ENCODE measurements around the gene NRXN3.

Gene NRXN3

DNA sequence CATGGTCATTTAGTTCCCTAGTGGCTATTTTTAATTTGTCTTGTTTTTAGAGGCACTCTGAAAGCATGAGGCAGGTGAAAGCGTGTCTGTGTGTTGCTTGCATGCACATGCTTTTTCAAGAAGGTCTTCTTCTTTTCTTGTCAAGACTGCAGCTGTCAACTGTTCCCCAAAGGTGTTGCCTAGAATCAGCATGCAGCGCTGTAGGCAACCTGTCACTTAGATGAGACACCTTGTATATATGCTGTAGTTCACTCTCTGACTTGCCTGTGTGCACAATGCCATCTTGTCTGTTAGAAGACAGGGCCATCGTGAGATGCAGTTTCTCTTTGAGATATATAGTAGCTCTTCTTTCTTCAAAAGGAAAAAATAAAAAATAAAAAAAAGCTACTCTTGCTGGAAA lies 1155.4 kb downstream of the NRXN3 start:
- DNase-seq, result no peak

DNA sequence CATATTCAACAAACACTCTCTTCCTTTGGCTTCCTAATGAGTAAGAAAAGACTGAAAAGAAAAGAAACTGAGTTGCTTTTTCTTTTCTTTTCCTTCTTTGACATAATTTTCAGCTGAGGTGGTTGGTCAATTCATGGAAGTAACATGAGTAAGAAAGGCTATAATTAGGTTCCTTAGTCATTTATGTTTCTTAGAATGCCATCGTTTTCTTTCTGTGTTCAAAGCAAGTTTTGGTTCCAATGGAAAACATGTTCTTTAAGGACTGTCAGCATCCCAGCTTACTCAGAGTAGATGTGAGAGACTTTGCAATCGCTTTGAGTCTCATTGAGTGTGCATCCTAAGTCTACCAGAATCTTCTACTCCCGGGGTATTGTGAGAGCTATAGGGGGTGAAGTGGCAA lies 1158.7 kb downstream of the NRXN3 start:
- no peak for DNase-seq

- no peak for DNase-seq
These were observed 1161.7 kb downstream of the NRXN3 start for GRCh38 chr14:79331830-79332229.

DNA sequence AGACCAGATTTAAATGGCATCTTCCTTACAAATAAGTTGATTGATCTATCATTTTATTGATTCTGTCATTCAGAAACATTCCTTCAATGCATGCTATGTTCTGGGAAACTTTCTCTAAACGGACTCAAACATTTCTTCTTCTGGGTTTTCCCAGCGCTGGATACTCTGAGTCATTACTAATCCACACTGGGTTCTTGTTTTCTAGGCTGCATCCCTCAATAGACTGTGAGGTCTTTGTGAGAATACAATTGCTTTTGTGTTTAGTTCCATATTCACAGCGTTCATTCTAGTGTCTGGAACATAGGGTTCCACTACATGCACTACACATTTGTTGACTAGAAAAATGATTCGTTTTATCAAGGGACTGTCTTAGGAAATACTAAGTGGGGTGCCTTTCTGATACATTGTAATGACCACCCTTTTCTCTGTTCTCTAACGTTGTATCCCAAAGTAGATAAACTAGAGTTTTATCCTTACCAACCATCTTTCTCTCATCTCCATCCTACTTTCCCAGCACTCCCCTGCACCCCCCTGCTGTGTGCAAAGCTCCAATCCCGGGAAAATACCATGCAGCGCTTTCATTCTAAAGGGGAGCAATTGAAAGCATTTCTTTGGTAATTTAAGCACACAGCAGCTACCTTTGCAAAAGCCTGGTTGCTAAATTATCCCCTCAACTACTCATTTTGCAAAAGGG lies 1162.5 kb downstream of the NRXN3 start:
- no peak for DNase-seq

DNA sequence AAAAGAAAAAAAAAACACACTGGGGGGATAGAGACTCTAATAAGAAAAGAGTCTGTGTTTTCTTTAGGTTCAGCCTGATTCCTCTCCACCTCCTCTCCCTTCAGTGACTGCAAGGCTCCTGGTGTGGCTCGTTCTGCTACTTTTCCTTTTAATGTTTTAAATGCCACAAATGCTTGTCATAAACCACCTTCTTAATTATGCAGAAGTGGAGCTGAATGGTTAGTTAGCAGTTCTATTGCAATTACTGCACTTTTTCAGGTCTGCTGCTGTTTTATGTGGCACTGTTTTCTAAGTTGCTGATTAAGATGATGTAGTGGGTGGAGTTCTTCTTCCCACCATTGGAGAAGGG lies 1163.0 kb downstream of the NRXN3 start:
- DNase-seq, result no peak

GRCh38 chr14:79334272-79334671 lies 1164.1 kb downstream of the NRXN3 start:
- no peak for DNase-seq

- no peak for DNase-seq
These were observed 1167.6 kb downstream of the NRXN3 start for GRCh38 chr14:79337761-79338160.

DNA sequence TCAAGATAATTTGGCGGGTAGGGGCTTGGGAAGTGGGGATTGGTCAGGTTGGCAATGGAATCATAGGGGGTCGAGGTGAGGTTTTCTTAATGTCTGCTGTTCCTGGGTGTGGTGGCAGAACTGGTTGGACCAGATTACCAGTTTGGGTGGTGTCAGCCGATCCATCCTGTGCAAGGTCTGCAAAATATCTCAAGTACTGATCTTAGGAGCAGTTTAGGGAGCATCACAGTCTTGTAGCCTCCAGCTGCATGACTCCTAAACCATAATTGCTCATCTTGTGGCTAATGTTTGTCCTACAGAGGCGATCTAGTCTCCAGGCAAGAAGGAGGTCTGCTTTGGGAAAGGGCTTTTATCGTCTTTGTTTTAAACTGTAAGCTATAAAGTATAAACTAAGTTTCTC lies 1172.8 kb downstream of the NRXN3 start:
- DNase-seq, result no peak

DNA sequence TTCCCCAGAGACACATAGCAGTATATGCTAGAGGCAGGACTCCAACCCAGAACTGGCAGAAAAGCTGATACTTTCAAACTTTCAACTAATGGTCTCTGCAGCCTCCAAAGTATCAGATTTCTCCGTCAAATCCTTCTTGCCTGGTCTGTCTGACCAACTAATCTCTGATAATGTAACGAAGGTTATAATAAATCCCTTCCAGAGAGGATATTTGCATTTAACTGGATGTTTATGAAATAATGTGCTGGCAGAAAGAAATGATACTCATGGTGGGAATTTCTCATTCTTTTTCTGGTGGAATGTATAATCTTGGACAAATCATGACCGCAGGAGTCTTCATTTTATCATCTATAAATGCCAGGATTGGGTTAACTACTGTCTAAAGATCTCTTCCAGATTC lies 1180.8 kb downstream of the NRXN3 start:
- DNase-seq, result no peak

DNA sequence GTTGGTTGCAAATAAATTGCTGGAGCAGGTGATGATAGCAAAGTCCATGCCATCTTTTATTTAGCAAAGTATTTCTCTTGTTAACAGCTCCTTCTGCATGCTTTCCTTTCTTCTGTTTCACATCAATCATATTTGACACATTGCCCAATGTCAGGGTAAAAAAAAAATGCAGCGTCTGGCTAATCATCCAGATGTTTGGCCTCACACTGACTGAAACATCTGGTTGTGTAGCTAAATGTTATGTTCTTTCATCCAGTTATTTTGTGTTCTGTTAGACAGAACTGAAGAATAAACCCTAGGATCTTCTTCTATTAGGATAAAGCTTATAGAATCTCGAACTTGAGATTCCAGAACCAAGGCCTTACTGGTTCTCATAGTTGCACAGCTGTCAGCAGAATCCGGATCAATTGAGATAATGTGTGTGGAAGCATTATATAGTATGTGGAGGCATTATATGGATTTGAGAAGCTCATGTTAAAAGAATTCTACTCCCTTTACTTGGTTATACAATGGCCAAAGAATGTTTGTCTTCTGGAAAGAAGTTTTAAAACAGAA lies 1182.0 kb downstream of the NRXN3 start:
- DNase-seq, result no peak

- no peak for DNase-seq
These were observed 1184.2 kb downstream of the NRXN3 start for GRCh38 chr14:79354336-79354735.

DNA sequence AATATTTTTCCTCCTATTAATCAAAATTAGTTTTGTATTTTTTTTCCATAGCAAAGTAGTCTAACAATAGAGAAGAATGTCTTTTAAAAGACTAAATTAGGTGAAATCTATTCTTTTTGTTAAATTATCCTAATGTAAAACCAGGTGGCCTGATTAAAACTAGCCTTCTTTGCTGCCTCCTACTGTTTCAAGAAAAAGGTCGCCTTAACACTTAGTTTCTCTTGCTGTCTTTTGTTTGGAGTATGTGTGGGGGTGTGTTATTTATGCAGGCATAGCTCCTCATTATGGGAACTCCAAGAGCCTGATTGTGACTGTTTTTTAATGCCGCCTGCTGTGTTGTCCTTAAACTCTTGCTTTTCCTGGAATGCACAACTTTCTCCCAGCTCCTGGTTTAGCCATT lies 1185.9 kb downstream of the NRXN3 start:
- no peak for DNase-seq

DNA sequence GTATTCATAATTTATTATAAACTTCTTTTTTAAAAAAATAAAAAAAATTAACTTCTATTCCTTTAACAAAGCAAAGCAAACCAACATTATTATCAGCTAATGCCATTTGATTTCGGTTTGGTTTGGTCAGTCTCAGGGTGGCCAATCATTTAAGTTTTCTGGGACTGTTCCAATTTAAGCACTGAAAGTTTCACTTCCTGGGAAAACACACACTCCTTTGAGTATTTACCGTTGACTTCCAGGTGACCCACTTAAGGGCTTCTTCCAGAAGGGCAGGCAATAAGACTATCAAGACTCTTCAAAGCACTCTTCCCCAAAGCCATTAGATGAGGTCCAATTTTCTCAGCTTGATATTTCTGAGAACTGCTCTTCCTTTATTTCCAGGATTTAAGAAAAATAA lies 1187.1 kb downstream of the NRXN3 start:
- no peak for DNase-seq

GRCh38 chr14:79363291-79363690 lies 1193.1 kb downstream of the NRXN3 start:
- DNase-seq, result no peak

DNA sequence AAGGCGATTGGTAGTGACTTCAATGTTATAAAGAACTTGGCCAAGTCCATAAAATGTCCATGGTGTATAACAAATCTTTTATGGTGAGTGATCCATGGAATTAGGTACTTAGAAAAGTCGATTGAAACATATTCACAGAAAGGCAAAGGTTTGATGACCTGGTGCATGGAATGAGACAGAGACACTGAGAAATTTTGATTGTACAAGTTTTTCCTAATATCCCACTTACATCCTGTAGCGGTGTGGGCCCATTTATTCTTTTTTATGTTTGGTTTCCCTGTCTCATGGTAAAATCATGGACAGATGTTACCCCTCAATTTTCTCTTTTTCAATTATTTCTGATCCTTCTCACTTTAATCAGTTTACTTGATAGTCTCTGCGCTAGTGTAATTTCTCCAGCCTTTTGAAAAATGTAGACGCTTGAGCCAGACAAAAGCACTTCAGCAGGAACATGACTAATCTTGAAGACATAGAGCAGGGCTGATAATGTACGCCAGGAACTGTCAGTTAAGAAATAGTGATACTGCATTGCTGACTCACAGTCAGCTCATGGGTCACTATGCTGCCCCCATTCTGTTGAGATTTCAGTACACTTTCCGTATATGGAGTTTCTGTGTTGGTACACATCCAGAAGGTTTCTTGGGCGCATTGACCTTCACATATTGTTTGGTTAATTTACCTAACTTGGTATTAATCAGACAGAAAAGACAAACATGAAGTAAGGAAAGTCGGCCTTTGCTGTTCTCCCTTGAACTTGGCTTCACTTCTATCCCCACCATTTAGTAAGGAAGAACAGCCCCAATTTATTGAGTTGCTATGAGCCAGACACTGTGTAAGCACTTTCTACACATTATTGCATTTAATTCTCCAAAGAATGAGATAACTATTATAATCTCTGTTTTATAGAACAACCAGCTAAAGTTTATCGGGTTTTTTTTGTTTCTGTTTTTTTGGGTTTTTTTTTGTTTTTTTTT lies 1199.5 kb downstream of the NRXN3 start:
- DNase-seq, result no peak

GRCh38 chr14:79370969-79371368 lies 1200.8 kb downstream of the NRXN3 start:
- DNase-seq, result no peak

GRCh38 chr14:79373451-79373850 lies 1203.3 kb downstream of the NRXN3 start:
- DNase-seq, result no peak

GRCh38 chr14:79375356-79375755 lies 1205.2 kb downstream of the NRXN3 start:
- no peak for DNase-seq

GRCh38 chr14:79376557-79376956 lies 1206.4 kb downstream of the NRXN3 start:
- no peak for DNase-seq

DNA sequence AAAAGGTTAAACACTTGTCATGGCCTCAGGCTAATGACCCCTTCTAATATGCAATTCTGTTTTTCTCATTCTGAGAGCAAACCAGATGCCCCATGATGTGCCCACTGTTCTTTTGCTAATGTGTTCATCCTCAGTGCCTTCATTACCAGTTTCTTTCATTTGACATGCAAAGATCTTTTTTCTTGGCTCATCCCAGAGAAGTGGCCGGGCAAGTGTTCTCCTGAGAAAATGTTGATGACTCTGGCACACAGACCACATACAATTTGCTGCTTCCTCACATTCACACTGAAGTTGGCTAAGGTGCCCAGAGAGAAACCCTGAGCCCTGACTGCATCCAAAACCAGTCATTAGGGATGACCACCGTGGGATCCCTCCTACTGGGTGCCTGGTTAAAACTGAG lies 1207.8 kb downstream of the NRXN3 start:
- no peak for DNase-seq

DNA sequence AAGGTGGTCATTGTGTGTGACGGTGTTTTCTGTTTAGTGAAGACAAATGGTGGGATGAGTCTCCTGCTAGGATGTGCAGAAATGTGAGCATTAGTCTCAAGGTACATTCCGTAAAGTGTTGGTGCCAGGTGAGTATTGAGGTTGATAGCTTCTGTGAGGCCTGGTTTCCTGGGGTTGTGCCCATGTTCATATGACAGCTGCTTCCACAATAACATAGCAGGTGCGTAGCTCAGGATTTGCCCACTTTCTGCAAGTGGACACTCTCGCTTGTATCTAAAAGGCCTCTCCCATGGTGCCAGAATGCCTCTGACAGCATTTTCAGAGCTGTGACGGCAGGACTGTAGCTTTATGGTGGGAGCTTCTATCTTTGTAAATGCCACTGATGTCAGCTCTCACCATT lies 1209.1 kb downstream of the NRXN3 start:
- no peak for DNase-seq

DNA sequence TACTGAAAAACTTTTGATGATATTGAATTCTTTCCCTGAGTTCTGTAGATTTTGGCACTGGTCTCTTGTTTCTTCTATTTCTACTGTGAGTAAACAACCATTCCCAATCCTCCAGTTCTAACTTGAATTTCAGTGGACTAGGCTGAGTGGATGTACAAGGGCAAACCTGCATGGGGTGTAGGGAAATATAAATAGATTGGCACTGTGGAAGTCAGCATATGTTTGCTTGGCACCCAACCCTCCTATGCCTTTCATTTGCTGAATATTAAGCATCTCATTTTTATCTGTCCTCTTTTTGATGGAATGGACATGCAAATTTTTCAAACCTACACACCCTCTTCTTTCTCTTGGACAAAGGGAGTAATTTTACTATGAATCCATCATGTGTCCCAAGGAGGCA lies 1212.9 kb downstream of the NRXN3 start:
- DNase-seq, result no peak

- no peak for DNase-seq
These were observed 1213.3 kb downstream of the NRXN3 start for GRCh38 chr14:79383475-79383874.

GRCh38 chr14:79395061-79395460 lies 1224.9 kb downstream of the NRXN3 start:
- DNase-seq, result no peak

All from NCI-H1436 (cell line).